Measurements from ENCODE around the gene SERPINA1.

GRCh38 chr14:94390372-94391086 lies 2.1 kb upstream of the SERPINA1 start:
- TF ChIP-seq CTCF (conservative IDR thresholded peaks at IDR 0.05) (no peak), EZH2 (IDR thresholded peaks at IDR 0.05; ENCODE audit: low read depth) (no peak)

Data from PC-9 (cell line).